Adrenal gland (tissue), 5 donors: ENCODE measurements around the gene PLOD2.

Experiments used
- POLR2A ChIP-seq, 2 donors: fragments of 450-650 bp; IDR thresholded peaks; one replicate each; pipeline ENCODE4 v1.6.1; 2017; ENCODE audit warnings: antibody characterized with exemption in 2 of 2, mild to moderate bottlenecking in 2 of 2, moderate library complexity in 1 of 2
- TF ChIP-seq, protein P1 (sequence below), 6 experiments: fragments of 450-650 bp in 4 of 6; fragments of 200-600 bp in 2 of 6; sonication (generic) in 1 of 6; IDR thresholded peaks; 1 replicate in 5 of 6; 2 replicates in 1 of 6; pipeline versions ENCODE4 v1.5.1 to v1.8.0; 2016 to 2021; ENCODE audit warnings: antibody characterized with exemption in 6 of 6, mild to moderate bottlenecking in 2 of 6, moderate library complexity in 1 of 6
- donor health status: DM: no; HTN: no; CAD: no.

GRCh38 chr3:146178006-146178689, 17.2 kb upstream of the PLOD2 start:
- TF ChIP-seq, protein P1, sequence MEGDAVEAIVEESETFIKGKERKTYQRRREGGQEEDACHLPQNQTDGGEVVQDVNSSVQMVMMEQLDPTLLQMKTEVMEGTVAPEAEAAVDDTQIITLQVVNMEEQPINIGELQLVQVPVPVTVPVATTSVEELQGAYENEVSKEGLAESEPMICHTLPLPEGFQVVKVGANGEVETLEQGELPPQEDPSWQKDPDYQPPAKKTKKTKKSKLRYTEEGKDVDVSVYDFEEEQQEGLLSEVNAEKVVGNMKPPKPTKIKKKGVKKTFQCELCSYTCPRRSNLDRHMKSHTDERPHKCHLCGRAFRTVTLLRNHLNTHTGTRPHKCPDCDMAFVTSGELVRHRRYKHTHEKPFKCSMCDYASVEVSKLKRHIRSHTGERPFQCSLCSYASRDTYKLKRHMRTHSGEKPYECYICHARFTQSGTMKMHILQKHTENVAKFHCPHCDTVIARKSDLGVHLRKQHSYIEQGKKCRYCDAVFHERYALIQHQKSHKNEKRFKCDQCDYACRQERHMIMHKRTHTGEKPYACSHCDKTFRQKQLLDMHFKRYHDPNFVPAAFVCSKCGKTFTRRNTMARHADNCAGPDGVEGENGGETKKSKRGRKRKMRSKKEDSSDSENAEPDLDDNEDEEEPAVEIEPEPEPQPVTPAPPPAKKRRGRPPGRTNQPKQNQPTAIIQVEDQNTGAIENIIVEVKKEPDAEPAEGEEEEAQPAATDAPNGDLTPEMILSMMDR (IDR thresholded peaks at IDR 0.05) = no peak
- no peak for TF ChIP-seq POLR2A (IDR thresholded peaks at IDR 0.05)
